ENCODE results near the gene CD28.

GRCh38 chr2:203758841-203759689 lies 52.6 kb downstream of the CD28 start:
- TF ChIP-seq CEBPB (IDR thresholded peaks at IDR 0.05) (no peak), FOXM1 (IDR thresholded peaks at IDR 0.05; ENCODE audit: borderline replicate concordance, low read depth) (no peak), REST (IDR thresholded peaks at IDR 0.05; ENCODE audit: low read depth) (no peak), TAF1 (IDR thresholded peaks at IDR 0.05; ENCODE audit: low read depth) (no peak), ZBTB7A (IDR thresholded peaks at IDR 0.05; ENCODE audit: low read depth) (no peak), YY1 (IDR thresholded peaks at IDR 0.05; ENCODE audit: low read depth) (no peak), EP300 (IDR thresholded peaks at IDR 0.05; ENCODE audit: borderline replicate concordance) (no peak), RAD21 (IDR thresholded peaks at IDR 0.05; ENCODE audit: low read depth) (no peak), MAX (IDR thresholded peaks at IDR 0.05) (no peak), CREB1 (IDR thresholded peaks at IDR 0.05; ENCODE audit: low read depth) (no peak), EGR1 (IDR thresholded peaks at IDR 0.05) (no peak)
